ENCODE results near the gene YBEY.

DNA sequence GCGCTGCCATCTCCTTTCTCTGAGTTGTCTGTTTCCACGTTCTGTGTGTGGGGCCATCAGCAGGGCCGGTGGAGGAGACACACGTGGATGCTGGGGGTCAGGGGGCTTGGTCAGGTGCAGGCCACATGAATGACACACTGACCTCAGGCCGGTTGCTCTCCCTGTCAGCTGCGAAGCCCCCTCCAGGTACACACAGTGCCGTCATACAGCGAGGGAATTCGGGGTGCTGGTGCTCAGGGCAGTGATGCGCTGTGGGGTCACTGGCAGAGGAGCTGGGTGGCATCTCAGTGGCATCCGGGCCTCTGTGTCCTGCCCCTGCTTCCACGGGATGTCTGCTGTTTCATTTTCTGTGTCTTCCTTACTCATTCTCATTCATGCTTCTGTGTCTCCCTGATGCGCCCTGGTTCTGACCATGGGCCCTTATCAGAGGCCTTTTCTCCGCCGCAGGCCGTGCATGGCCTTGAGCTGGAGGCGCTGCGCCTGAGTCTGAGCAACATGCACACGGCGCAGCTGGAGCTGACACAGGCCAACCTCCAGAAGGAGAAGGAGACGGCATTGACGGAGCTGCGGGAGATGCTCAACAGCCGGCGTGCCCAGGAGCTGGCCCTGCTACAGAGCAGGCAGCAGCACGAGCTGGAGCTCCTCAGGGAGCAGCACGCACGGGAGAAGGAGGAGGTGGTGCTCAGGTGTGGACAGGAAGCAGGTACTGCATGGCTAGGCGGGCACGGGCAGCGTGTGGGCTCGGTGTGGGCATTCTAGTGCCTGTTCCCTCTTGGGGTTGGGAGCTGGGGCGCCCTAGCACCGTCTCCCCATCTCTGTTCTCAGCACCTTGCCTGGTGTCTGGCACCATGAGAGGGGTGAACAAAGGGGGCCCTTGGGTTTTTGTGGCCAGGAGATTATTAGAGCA, 60.4 kb downstream of the YBEY start:
- TF ChIP-seq, protein P1, sequence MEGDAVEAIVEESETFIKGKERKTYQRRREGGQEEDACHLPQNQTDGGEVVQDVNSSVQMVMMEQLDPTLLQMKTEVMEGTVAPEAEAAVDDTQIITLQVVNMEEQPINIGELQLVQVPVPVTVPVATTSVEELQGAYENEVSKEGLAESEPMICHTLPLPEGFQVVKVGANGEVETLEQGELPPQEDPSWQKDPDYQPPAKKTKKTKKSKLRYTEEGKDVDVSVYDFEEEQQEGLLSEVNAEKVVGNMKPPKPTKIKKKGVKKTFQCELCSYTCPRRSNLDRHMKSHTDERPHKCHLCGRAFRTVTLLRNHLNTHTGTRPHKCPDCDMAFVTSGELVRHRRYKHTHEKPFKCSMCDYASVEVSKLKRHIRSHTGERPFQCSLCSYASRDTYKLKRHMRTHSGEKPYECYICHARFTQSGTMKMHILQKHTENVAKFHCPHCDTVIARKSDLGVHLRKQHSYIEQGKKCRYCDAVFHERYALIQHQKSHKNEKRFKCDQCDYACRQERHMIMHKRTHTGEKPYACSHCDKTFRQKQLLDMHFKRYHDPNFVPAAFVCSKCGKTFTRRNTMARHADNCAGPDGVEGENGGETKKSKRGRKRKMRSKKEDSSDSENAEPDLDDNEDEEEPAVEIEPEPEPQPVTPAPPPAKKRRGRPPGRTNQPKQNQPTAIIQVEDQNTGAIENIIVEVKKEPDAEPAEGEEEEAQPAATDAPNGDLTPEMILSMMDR (conservative IDR thresholded peaks at IDR 0.05; ENCODE audit: low read depth, low read length) = no peak
- TF ChIP-seq EZH2 (IDR thresholded peaks at IDR 0.05; ENCODE audit: low read length, unreplicated experiment) (no peak), EZH2phosphoT487 (IDR thresholded peaks at IDR 0.05; ENCODE audit: borderline replicate concordance, low read length) (no peak)

All from PC-3 (cell line).